Right renal cortex interstitium (tissue), 3 donors: ENCODE data around the gene NHS. TPM values are rescaled to one million over a fixed set of nuclear protein-coding genes. Genes with fewer than 3 reads are reported as not detected.
"Not testable (repeated sequence)": the region's sequence is repeated elsewhere in the genome, so short reads cannot be mapped to it uniquely, and the experiment has no call there.

Experiments used
- DNase-seq, 3 donors: peaks; one replicate each; pipeline ENCODE4 v3.0.0-alpha.2; 2013; ENCODE audit warnings: low read depth in 3 of 3, low spot score in 2 of 3
- polyA plus RNA-seq, 3 donors: library from polyadenylated mRNA; unstranded; fragments of 120-200 nt; gene quantifications; one replicate each; pipeline ENCODE4 v1.2.1, GENCODE V29; 2013; ENCODE audit not compliant: insufficient read length in 3 of 3

NHS gene
- polyA plus RNA-seq, 3 donors = 14.0 to 20.2 (median 17.7) TPM

DNA sequence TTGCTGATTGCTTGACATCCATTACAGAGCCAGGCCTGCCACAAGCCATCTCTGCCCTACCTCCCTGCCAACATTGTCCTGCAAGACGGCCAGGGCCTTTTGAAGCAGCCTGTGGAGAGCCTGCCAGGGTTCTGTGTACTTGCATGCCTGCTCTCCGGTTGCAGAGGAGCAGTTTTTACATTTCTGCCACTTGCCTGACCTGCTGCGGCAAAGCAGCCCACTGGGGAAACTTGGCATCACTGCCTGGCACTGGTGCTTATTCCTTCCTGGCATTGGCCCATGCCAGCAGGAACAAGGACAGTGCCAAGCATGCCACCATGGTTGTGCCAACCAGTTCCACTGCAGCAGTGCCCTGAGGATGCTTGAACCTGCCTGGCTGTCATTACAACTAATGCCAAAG lies 167.1 kb downstream of the NHS start:
- DNase-seq = no peak

DNA sequence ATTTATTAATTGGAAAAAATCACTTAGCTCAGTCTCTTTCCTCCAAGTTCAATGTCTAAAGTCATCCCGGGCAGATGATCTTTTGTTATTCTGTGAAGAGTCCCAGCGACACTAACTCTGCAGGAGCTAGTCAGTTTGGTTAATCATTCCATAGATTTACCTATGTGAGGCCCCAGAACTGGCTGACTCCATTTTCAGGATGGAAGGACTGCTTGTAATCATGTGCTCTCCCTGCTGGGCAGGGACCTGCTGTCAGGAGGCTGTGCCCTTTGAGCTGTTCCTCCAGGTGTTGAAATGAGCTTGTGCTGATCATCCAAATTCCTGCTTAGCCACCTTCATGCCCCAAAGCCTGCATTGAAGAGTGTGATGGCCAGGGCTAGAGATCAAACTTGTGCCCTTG lies 169.8 kb downstream of the NHS start:
- DNase-seq = no peak

- DNase-seq = no peak
Measured at GRCh38 chrX:17546356-17546755, 171.4 kb downstream of the NHS start.

- no peak for DNase-seq
Measured at GRCh38 chrX:17547658-17548057, 172.7 kb downstream of the NHS start.

GRCh38 chrX:17549107-17549651 lies 174.2 kb downstream of the NHS start:
- DNase-seq = no peak

GRCh38 chrX:17550011-17550410 lies 175.0 kb downstream of the NHS start:
- no peak for DNase-seq

- DNase-seq = no peak
Measured at GRCh38 chrX:17552044-17552650, 177.1 kb downstream of the NHS start.

DNA sequence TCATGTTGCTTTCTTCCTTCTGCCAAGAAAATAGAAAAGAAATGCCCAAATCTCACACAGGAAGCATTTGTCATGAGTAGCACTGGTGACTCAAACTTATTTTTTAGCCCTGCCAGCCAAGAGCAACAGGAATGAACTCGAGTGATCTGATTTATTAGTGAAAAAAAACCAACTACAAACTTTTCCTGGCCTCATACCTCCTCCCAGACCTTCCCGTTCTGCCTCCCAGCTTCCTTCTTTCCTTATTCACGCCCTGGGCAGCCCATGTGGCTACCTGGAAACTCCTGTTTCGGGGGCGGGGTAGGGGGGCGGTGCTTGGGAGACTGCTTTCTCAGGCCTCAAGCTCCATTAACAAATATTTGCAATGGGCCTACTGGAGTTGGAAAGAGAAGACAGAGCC lies 178.5 kb downstream of the NHS start:
- DNase-seq = no peak

GRCh38 chrX:17553961-17554482 lies 179.0 kb downstream of the NHS start:
- DNase-seq = no peak

- DNase-seq = no peak
Measured at GRCh38 chrX:17554914-17555313, 179.9 kb downstream of the NHS start.

GRCh38 chrX:17555846-17556245 lies 180.8 kb downstream of the NHS start:
- DNase-seq = no peak

GRCh38 chrX:17559728-17560379 lies 184.9 kb downstream of the NHS start:
- no peak for DNase-seq

DNA sequence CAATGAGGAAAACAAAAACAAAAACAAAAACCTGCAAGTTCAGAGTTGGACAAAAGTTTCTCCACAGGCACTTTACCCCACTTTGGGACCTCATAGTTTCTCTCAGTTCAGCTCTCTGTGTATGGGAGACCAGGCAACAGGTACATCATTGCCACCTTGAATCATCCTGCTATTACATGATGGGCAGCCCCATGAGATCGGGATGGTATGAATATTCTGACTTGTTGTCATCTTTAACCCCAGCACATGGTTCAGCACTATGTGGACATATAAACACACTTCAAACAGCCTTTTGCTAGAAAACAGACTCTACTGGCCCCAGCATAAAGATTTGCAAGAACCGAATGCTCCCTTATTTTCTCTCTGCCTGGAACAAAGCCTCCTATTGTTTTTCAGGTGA lies 185.4 kb downstream of the NHS start:
- DNase-seq = no peak

GRCh38 chrX:17563076-17563475 lies 188.1 kb downstream of the NHS start:
- DNase-seq = no peak

GRCh38 chrX:17563515-17563914 lies 188.5 kb downstream of the NHS start:
- DNase-seq = no peak

GRCh38 chrX:17564689-17565409 lies 189.8 kb downstream of the NHS start:
- no peak for DNase-seq

GRCh38 chrX:17566740-17567139 lies 191.7 kb downstream of the NHS start:
- DNase-seq = no peak

- DNase-seq = no peak
Measured at GRCh38 chrX:17567187-17567586, 192.2 kb downstream of the NHS start.

GRCh38 chrX:17567821-17568220 lies 192.8 kb downstream of the NHS start:
- no peak for DNase-seq

DNA sequence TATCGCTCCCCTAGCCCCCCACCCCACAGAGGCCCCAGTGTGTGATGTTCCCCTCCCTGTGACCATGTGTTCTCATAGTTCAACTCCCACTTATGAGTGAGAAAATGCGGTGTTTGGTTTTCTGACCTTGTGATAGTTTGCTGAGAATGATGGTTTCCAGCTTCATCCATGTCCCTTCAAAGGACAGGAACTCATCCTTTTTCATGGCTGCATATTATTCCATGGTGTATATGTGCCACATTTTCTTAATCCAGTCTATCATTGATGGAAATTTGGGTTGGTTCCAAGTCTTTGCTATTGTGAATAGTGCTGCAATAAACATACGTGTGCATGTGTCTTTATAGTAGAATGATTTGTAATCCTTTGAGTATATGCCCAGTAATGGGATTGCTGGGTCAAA lies 193.8 kb downstream of the NHS start:
- not testable (repeated sequence) for DNase-seq

DNA sequence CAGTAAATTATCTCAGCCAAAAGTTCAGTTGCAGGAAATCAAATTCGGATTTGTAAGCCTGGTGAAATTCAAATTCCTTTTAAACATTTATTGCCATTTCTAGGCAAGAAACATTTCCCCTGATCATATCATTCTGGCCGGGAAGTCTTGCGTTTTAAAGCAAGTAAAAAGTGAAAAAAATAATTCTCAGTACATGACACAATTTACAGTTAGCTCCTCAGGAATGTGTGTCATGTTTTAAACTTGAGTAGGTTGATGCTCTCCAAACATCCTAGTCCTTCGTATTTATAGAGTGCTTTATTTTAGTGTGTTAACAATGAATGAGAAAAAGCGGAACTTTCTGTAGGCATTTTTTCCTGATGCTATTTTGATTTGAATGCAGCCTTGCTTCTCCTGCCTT lies 204.0 kb downstream of the NHS start:
- no peak for DNase-seq
